Activated CD4-positive, alpha-beta T cell treated with anti-CD3 and anti-CD28 coated beads for 4 hours (primary cell): ENCODE measurements around the gene HARS2.
"Not testable (repeated sequence)": the region's sequence is repeated elsewhere in the genome, so short reads cannot be mapped to it uniquely, and the experiment has no call there.

Experiments
- DNase-seq, 2 donors: peaks; one replicate each; pipeline ENCODE4 v3.0.0-alpha.2; 2020

HARS2 gene

GRCh38 chr5:140690941-140691924 lies at the start of gene HARS2, which contains the start of gene HARS1:
HARS2 (plus strand) TSS chr5:140691455; CDS start chr5:140691649, 194 bp downstream.
HARS1 (minus strand) TSS chr5:140691370; CDS start chr5:140691304, 66 bp downstream.
- peak; percentile 75 to 78 for DNase-seq

GRCh38 chr5:140641716-140642115 lies 49.5 kb upstream of the HARS2 start:
- no peak for DNase-seq

- no peak for DNase-seq
These were observed 48.5 kb upstream of the HARS2 start for GRCh38 chr5:140642718-140643117.

GRCh38 chr5:140647042-140647419 lies 44.2 kb upstream of the HARS2 start:
- DNase-seq: no peak

GRCh38 chr5:140658870-140659269 lies 32.4 kb upstream of the HARS2 start:
- no peak for DNase-seq

GRCh38 chr5:140660371-140660770 lies 30.9 kb upstream of the HARS2 start:
- DNase-seq: not testable (repeated sequence)

- no peak for DNase-seq
These were observed 27.3 kb upstream of the HARS2 start for GRCh38 chr5:140664030-140664358.

- peak; percentile 94 to 95 for DNase-seq
These were observed 26.7 kb upstream of the HARS2 start, which contains the start of gene WDR55 for GRCh38 chr5:140664359-140665119. WDR55 (plus strand) TSS chr5:140664904; CDS start chr5:140664913, 9 bp downstream.

- DNase-seq: not testable (repeated sequence)
These were observed 20.2 kb upstream of the HARS2 start for GRCh38 chr5:140671035-140671434.

GRCh38 chr5:140671472-140672125 lies 19.7 kb upstream of the HARS2 start:
- no peak for DNase-seq

- DNase-seq: no peak
These were observed 18.6 kb upstream of the HARS2 start for GRCh38 chr5:140672455-140673186.

GRCh38 chr5:140673187-140673976 lies 17.9 kb upstream of the HARS2 start, which contains the start of gene DND1:
DND1 (minus strand) TSS chr5:140673576; CDS start chr5:140673542, 34 bp downstream.
- no peak for DNase-seq

- DNase-seq: no peak
These were observed 17.0 kb upstream of the HARS2 start for GRCh38 chr5:140674211-140674610.

GRCh38 chr5:140674629-140675028 lies 16.6 kb upstream of the HARS2 start:
- no peak for DNase-seq

GRCh38 chr5:140677947-140678346 lies 13.3 kb upstream of the HARS2 start:
- no peak for DNase-seq

- no peak for DNase-seq
These were observed 12.3 kb upstream of the HARS2 start for GRCh38 chr5:140678993-140679392.

- no peak for DNase-seq
These were observed 801 bp upstream of the HARS2 start for GRCh38 chr5:140690376-140690932.

- no peak for DNase-seq
These were observed 3.0 kb downstream of the HARS2 start for GRCh38 chr5:140694276-140694675.

- DNase-seq: no peak
These were observed 5.7 kb downstream of the HARS2 start for GRCh38 chr5:140696891-140697492.
